ENCODE measurements around the gene PLOD1.

PLOD1 gene

GRCh38 chr1:12009318-12009947 lies 74.9 kb downstream of the PLOD1 start:
- DNase-seq, result no peak

GRCh38 chr1:12010746-12011570 lies 76.4 kb downstream of the PLOD1 start:
- DNase-seq, result no peak

- DNase-seq, result no peak
Measured at GRCh38 chr1:12011998-12012397, 77.5 kb downstream of the PLOD1 start.

- no peak for DNase-seq
Measured at GRCh38 chr1:12012560-12013316, 78.2 kb downstream of the PLOD1 start.

- DNase-seq, result no peak
Measured at GRCh38 chr1:12014141-12014991, 79.8 kb downstream of the PLOD1 start.

GRCh38 chr1:12015001-12015491 lies 80.5 kb downstream of the PLOD1 start:
- DNase-seq, result no peak

GRCh38 chr1:12015499-12015898 lies 81.0 kb downstream of the PLOD1 start:
- no peak for DNase-seq

- no peak for DNase-seq
Measured at GRCh38 chr1:12016182-12016581, 81.7 kb downstream of the PLOD1 start.

GRCh38 chr1:12019858-12020509 lies 85.5 kb downstream of the PLOD1 start:
- DNase-seq, result no peak

- no peak for DNase-seq
Measured at GRCh38 chr1:12021616-12022015, 87.1 kb downstream of the PLOD1 start.

GRCh38 chr1:12022036-12022435 lies 87.5 kb downstream of the PLOD1 start:
- DNase-seq, result no peak

All from SHP77 (cell line).